G401.6 (cell line): ENCODE data around the gene PRAC1.
A peak's percentile ranks its signal among the peaks of the same experiment; 100 is the strongest.

Source experiments
- FAIRE-seq: peaks from 2 replicates; lab custom pipeline; 2012; peaks lifted over from hg19 to GRCh38; lab: Jason Lieb, UNC

PRAC1 gene

GRCh38 chr17:48747445-48748363 is 25.4 kb upstream of the PRAC1 start:
- FAIRE-seq, result no peak

DNA sequence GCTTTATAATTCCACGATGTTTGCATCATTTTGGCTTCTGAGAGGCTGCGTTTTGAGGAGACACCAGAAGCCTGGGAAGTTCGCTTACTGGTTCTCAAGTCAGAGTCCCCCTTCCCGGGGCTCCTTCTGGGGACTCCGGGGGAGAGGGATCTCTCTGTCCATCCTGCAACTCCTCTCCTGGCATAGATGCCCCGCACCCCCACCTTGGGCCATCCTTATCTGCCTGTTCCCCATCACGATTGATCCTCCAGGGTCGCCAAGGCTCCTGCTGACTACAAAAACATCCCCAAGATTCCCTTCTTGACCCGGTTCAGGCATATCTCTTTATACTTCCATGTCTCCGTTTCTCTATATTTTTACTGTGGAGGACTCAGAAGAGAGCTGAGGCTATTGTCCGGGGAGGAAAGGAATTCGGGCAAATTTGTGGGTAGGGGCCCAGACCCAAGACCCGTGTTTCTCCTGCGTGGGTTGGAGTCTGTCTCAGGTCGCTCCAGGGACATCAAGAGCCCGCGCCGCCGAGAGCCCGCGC is 24.7 kb upstream of the PRAC1 start:
- no peak for FAIRE-seq

DNA sequence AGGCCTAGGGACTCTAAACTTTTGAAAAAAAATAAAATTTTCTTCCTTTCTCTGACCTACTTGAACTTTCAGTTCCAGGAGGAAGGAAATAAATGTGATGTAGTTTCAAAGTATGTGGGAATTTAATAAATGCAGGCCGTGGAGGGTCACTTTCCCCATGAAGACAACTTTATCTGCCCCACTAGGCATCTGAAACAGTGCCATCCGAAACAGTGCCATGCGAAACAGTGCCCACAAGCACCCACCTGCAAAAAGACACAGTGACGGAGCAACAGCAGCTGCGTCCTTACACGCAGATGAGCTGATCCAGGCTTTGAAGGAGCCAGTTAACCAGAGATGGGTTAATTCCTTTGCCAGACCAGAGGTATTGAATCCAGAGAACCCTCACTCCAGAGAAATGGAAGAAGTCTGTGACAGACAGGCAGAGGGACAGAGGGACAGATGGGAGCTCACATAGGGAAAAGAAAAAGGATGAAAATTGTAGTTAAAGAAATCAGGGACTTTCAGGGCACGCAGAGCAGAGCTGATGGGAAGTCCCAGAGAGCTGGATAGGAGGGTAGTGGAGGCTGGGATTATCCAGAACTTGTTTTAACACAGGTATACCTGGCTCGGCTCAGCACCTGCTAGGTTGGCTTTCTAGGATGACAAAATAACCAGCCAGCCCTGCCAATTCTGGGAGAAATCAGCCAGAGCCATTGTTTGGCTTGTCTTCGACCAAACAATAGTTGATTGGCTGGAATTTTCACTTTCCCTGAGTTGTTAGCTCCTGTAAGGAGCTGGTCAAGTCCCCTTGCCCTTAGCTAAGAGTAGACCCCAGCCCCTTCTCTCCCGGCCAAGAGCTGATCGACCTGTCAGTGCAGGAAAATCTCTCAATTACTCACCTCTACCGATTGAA is 23.3 kb upstream of the PRAC1 start:
- no peak for FAIRE-seq

DNA sequence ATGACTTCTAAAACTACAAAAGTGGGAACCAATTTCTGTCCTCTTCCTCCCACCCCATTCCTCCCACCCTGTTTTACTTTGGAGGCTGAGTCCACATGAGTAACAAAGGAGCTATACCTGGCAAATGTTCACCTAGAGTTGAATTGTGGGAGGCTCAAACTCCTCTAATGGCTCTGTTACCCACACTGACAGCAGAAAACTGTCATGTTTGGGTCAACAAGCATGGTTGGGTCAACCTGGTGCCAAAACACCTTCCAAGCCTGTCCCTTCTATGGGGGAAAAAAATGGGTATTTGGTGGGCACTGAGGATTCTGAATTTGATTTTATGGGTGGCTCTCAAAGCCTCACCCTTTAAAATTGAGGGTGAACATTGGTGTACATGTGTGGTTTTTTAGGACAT is 18.2 kb upstream of the PRAC1 start:
- no peak for FAIRE-seq

DNA sequence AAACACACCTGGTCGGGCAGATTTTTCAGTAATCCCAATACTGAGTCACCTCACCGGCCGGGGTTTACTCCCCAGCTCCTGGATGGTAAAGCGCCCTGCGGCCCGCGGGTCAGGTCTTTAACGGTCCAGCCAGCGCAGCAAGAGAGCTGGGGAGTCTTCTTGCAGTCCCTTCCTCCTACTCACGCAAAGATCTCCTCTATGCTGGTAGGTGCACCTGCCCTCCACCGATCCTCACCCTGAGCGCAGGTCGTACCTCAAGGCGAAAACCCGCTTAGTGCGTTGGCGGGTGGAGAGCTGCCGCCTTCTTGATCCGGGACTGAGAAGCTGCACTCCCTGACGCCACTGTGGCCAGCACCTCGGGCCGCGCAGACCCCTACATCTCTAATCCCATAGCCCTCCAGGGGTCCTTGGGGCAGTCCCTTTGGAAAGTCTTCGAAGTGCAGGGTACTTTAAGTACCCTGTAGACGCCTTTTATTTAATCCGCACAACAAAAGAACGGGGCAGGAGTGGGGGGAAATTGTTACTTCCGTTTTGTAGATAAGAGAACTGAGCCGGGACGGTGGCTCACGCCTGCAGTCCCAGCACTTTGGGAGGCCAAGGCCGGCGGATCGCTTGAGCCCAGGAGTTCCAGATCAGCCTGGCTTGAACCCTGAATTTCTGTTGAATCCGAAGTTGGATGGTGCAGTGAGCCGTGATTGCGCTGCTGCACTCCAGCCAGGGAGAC is 16.6 kb upstream of the PRAC1 start:
- no peak for FAIRE-seq

GRCh38 chr17:48738424-48738802 is 16.1 kb upstream of the PRAC1 start:
- no peak for FAIRE-seq

DNA sequence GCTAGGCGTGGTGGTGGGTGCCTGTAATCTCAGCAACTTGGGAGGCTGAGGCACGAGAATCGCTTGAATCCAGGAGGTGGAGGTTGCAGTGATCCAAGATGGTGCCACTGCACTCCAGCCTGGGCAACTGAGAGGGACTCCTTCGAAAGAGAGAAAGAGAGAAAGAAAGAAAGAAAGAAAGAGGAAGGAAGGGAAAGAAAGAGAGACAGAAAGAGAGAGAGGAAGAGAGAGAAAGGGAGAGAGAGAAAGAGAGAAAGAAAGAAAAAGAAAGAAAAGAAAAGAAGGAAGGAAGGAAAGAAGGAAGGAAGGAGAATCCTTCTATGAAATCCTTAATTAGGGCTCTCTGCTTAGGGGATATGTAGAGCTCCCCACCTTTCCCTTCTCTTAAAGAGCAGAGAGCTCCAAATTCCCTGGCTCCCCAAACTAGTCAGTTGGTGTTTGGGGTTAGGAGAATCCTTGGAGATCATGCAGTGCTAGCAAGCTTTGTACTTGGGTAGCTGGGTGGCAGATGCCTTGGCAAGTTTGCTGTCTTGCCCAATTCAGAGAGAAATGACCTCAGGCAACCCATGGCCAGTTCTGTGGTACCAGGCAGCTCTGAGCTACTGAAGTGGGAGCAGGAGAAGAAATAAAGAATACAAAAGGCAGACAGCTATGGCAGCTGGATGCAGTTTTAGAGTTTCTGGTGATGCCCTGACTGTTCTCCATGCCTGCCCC is 15.2 kb upstream of the PRAC1 start:
- no peak for FAIRE-seq

GRCh38 chr17:48735062-48735351 is 12.7 kb upstream of the PRAC1 start:
- FAIRE-seq, result no peak

DNA sequence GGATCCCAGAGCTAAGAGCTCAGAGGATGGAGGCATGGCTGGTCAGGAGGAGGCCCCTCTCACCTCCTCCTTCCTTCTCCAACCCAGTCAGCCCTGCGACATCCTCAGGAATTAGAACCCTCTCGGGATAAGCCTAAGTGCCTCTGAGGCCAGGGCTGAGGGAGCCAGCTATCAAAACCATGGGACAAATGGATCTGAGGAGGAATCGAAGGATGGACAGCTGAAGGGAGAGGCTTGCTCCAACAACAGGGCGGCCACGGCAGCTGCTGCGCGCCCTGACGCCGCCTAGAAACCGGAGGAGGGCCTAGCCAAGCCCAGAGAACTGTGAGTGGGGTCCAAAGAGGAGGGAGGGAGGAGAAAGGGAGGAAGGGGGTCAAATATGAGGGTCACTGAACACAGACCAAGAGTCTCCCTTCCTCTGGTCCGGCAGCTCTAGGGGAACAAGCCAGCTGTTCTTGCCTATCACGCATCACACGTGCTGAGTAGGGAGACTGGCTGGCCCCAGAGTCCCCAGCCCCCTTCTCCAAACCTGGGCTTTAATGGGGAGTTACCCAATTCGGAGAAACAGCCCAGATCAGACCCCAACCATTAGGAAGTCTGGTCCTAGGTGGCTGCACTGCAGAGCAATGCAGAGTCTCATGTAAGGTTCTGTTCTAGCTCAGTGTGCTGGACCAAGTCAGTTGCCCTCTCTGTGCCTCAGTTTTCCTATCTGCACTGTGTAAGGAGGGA is 12.2 kb upstream of the PRAC1 start:
- FAIRE-seq, result no peak

- no peak for FAIRE-seq
Measured at GRCh38 chr17:48733632-48734328, 11.5 kb upstream of the PRAC1 start.

DNA sequence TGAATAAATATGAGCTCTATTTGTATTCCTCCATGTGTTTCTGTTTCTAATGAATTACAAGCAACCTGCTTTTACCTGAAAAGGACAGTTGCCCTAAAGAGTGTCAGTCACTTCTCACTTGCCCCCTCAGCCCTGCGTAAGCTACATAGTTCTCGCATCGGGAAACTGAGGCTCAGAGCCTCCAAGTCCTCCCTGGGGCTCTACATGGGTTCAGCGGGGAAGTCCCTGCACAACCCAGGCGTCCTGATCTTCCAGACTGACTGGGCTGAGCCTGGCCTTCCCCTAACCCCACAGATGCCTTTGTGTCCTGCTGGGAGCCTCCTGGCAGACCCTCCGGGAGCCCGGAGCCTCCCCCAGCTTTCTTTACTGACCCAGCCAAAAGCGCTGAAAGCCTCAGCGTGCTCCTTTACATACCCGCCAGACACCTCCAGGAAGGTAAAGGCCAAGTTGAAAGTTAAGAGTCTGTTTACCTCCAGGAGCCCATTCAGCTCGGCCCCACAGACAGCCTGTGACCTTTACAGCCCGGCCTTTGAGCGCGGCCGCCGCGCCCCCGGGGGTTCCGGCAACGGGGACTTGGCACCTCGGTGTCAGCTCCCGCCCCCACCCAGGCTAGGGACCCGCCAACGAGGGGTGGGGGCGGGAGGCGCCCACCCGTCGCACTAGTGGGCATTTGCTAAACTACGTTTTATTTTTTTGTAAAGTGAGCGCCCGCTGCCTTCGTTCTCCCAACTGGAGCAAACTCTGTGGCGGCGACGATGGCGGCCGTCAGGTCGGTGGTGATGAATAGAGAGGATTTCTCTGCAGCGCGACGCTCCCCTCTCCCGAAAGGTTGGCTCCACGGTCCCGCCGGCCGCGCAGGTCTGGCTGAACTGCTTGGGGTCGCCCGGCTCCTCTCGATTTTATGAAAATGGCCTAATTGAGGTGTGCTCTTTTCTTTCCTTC is 10.6 kb upstream of the PRAC1 start:
- FAIRE-seq, result no peak

GRCh38 chr17:48731355-48731754 is 9.0 kb upstream of the PRAC1 start:
- peak; percentile 69 for FAIRE-seq

DNA sequence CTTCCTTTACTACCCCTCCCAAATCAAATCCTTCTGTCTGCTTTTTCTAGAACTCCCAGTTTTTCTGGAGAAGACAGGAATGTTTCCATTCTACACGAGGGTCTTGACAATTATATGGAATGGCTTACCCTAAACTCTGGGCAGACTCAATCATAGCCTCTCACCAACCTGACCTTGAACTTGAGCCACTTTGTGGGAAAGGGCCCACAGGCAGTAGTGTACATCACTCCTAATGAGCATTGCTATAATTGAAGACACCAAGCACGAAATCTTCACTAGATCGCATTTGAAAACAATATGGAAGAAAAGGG is 7.9 kb upstream of the PRAC1 start:
- no peak for FAIRE-seq

DNA sequence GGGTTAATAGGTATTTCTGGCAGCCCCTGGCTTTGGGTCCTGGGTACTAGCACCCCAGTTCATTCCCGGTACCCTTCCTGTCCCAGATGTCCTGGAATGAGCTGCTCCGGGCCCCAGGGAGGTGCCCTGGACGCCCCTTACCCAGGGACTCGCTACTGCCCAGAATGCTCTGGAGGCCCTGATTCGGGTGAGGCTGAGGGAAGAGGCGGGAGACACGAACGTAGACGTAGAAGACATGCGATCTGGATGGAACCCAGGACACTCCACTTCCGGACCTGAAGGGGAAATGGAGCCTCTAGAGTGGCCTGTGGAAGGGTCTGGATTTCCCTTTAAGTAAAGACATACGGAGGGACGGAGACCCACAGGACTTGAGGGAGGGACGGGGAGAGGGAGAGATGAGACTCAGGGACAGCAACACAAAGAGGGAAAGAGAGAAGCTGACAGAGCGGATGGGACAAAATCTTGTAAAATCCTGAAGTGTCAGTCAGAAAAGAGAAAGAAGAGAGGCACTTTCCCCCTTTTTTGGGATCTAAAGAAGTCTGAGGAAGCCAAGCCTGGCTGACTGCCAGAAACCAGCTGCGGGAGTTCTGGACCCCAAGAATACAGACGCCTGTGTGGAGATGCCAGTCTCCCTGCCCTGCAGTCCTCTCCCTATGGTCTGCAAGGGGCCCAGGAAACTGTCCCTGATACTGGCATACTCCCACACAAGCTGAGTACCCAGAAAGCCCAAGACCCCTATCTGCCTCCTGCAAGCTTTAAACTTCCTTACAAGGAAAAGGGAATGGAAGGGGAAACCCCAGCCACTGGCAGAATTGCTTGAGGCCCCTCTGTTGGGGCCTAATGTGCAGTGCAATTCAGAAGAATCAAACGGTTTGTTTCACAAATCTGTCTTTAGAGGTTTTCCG is 7.3 kb upstream of the PRAC1 start:
- no peak for FAIRE-seq

- peak; percentile 95 for FAIRE-seq
Measured at GRCh38 chr17:48728232-48729231, 6.2 kb upstream of the PRAC1 start, which contains the start of gene HOXB13. Gene HOXB13, minus strand, starts transcription at chr17:48728750. Its CDS starts 157 bp downstream, at chr17:48728593.

GRCh38 chr17:48727415-48728175 is 5.3 kb upstream of the PRAC1 start:
- FAIRE-seq, result no peak
